Measurements from ENCODE around the gene FAM72A. TPM values are rescaled to one million over a fixed set of nuclear protein-coding genes. Genes with fewer than 3 reads are reported as not detected.
"Not testable (repeated sequence)": the region's sequence is repeated elsewhere in the genome, so short reads cannot be mapped to it uniquely, and the experiment has no call there.

FAM72A gene
- total and polyA plus RNA-seq, 2 donors (not counting 3 experiments of a cell fraction or from before 2014, with no cell fraction given) = 3.4 to 9.6 TPM

GRCh38 chr1:206186826-206187225 is 15.8 kb downstream of the FAM72A start:
- H3K79me2 ChIP-seq (ENCODE audit: control insufficient read depth, insufficient read depth, low read length); H3K27me3 ChIP-seq (ENCODE audit: control insufficient read depth in 2 of 2, insufficient read depth in 2 of 2, low read length in 2 of 2); H3K4me2 ChIP-seq (ENCODE audit: insufficient read depth, low read length); BruUV-seq (replicated peaks); CTCF ChIA-PET; intact Hi-C loops (cut with micrococcal nuclease); H3K9me1 ChIP-seq (replicated peaks; ENCODE audit: control insufficient read depth, extremely low read depth, insufficient read depth, low read length); H3K9ac ChIP-seq (replicated peaks; ENCODE audit: extremely low read depth, insufficient read depth, low read length); H3K27ac ChIP-seq (ENCODE audit: insufficient read depth, low read depth, low read length); H3K4me3 ChIP-seq (replicated peaks in 1 of 3; ENCODE audit: insufficient read depth in 1 of 3, low read depth in 1 of 3, low read length in 3 of 3); H3K9me3 ChIP-seq (replicated peaks; ENCODE audit: control insufficient read depth, insufficient read depth, low read length); FAIRE-seq; H3K36me3 ChIP-seq (ENCODE audit: control insufficient read depth in 2 of 2, extremely low read depth in 1 of 2, insufficient read depth in 2 of 2, low read length in 2 of 2); H3K4me1 ChIP-seq (ENCODE audit: control insufficient read depth, extremely low read depth, insufficient read depth, low read length); DNase-seq (ENCODE audit: low read depth, low spot score); H2AFZ ChIP-seq (ENCODE audit: low read depth, low read length); POLR2A ChIA-PET; dilution Hi-C loops (cut with MboI; ENCODE audit: extremely low pct_ligation_motif_present, low sequenced_read_pairs); H4K20me1 ChIP-seq (replicated peaks; ENCODE audit: control insufficient read depth, extremely low read depth, insufficient read depth, low read length): not testable (repeated sequence)

DNA sequence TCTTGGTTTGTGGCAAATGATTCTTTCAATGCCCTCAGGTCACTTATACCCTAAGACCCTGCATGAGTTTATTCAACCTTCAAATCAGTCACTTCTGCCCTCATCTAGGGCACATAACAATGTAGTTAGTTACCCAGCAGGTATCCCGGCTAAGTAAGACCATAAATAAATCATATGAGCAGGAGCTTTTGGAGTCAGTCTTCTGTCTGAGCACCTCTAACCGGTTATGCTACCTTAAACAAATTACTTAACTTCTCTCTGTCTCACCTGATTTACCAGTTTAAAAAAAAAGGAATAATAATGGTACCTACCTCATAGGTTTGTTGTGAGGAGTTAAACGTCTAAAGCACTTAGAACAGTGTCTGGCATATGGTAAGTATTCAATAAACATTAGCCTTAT is 16.9 kb downstream of the FAM72A start:
- H3K9me3 ChIP-seq (replicated peaks; ENCODE audit: control insufficient read depth, insufficient read depth, low read length); POLR2A ChIA-PET; H4K20me1 ChIP-seq (replicated peaks; ENCODE audit: control insufficient read depth, extremely low read depth, insufficient read depth, low read length); FAIRE-seq; H3K4me2 ChIP-seq (ENCODE audit: insufficient read depth, low read length); CTCF ChIA-PET; H2AFZ ChIP-seq (ENCODE audit: low read depth, low read length); H3K27me3 ChIP-seq (ENCODE audit: control insufficient read depth in 2 of 2, insufficient read depth in 2 of 2, low read length in 2 of 2); BruUV-seq (replicated peaks); H3K27ac ChIP-seq (ENCODE audit: insufficient read depth, low read depth, low read length); DNase-seq (ENCODE audit: low read depth, low spot score); H3K9ac ChIP-seq (replicated peaks; ENCODE audit: extremely low read depth, insufficient read depth, low read length); H3K36me3 ChIP-seq (ENCODE audit: control insufficient read depth in 2 of 2, extremely low read depth in 1 of 2, insufficient read depth in 2 of 2, low read length in 2 of 2); intact Hi-C loops (cut with micrococcal nuclease); H3K4me3 ChIP-seq (replicated peaks in 1 of 3; ENCODE audit: insufficient read depth in 1 of 3, low read depth in 1 of 3, low read length in 3 of 3); H3K9me1 ChIP-seq (replicated peaks; ENCODE audit: control insufficient read depth, extremely low read depth, insufficient read depth, low read length); dilution Hi-C loops (cut with MboI; ENCODE audit: extremely low pct_ligation_motif_present, low sequenced_read_pairs); H3K4me1 ChIP-seq (ENCODE audit: control insufficient read depth, extremely low read depth, insufficient read depth, low read length); H3K79me2 ChIP-seq (ENCODE audit: control insufficient read depth, insufficient read depth, low read length): not testable (repeated sequence)

DNA sequence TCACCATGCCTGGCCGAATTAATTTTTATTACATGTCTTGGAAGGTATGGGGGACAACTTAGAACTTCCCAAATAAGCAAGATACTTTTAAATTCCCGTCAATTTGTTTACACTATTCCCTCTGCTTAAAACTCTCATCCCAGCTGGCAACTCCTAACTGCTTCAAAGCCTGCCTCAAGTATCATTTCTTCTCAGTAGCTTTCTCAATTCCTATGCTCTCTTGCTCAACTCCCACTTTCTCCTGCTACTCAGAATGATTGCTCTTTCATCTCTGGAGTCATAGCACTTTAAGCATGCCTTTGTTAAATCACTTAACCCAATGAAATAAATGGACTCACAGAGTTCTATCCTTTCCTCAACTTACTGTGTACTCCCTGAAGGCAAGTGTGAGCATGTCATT is 18.9 kb downstream of the FAM72A start:
- H3K9me3 ChIP-seq (replicated peaks; ENCODE audit: control insufficient read depth, insufficient read depth, low read length); FAIRE-seq; H3K4me1 ChIP-seq (ENCODE audit: control insufficient read depth, extremely low read depth, insufficient read depth, low read length); POLR2A ChIA-PET; H2AFZ ChIP-seq (ENCODE audit: low read depth, low read length); dilution Hi-C loops (cut with MboI; ENCODE audit: extremely low pct_ligation_motif_present, low sequenced_read_pairs); H3K79me2 ChIP-seq (ENCODE audit: control insufficient read depth, insufficient read depth, low read length); H4K20me1 ChIP-seq (replicated peaks; ENCODE audit: control insufficient read depth, extremely low read depth, insufficient read depth, low read length); H3K9me1 ChIP-seq (replicated peaks; ENCODE audit: control insufficient read depth, extremely low read depth, insufficient read depth, low read length); H3K9ac ChIP-seq (replicated peaks; ENCODE audit: extremely low read depth, insufficient read depth, low read length); H3K36me3 ChIP-seq (ENCODE audit: control insufficient read depth in 2 of 2, extremely low read depth in 1 of 2, insufficient read depth in 2 of 2, low read length in 2 of 2); H3K27me3 ChIP-seq (ENCODE audit: control insufficient read depth in 2 of 2, insufficient read depth in 2 of 2, low read length in 2 of 2); H3K27ac ChIP-seq (ENCODE audit: insufficient read depth, low read depth, low read length); BruUV-seq (replicated peaks); CTCF ChIA-PET; intact Hi-C loops (cut with micrococcal nuclease); DNase-seq (ENCODE audit: low read depth, low spot score); H3K4me3 ChIP-seq (replicated peaks in 1 of 3; ENCODE audit: insufficient read depth in 1 of 3, low read depth in 1 of 3, low read length in 3 of 3); H3K4me2 ChIP-seq (ENCODE audit: insufficient read depth, low read length): not testable (repeated sequence)
